Transverse colon (tissue), 4 donors: ENCODE measurements around the gene RILPL2. TPM values are rescaled to one million over a fixed set of nuclear protein-coding genes. Genes with fewer than 3 reads are reported as not detected.
"Not testable (repeated sequence)": the region's sequence is repeated elsewhere in the genome, so short reads cannot be mapped to it uniquely, and the experiment has no call there.

Source experiments
- DNase-seq: peaks from one replicate; pipeline ENCODE4 v3.0.0-alpha.2; 2019
- H3K27ac ChIP-seq, 4 donors: fragments of 200-600 bp; sonication (generic); 2 replicates each; pipeline ENCODE4 v1.5.1; 2016 to 2018; ENCODE audit warnings: inconsistent platforms in 4 of 4
- H3K27me3 ChIP-seq: fragments of 200-600 bp; sonication (generic); 2 replicates; pipeline ENCODE4 v1.5.1; 2017; ENCODE audit warnings: inconsistent platforms
- H3K36me3 ChIP-seq, 4 donors: fragments of 200-600 bp; sonication (generic); 2 replicates each; pipeline ENCODE4 v1.5.1; 2017 to 2019; ENCODE audit warnings: inconsistent platforms in 4 of 4
- H3K4me1 ChIP-seq, 4 donors: fragments of 200-600 bp; sonication (generic); 2 replicates each; pipeline ENCODE4 v1.5.1; 2017 to 2020; ENCODE audit warnings: inconsistent platforms in 4 of 4
- H3K4me3 ChIP-seq, 4 donors: fragments of 200-600 bp; sonication (generic); 1 replicate in 1 of 4; 2 replicates in 3 of 4; pipeline versions ENCODE4 v1.5.1 to v1.6.1; 2017 to 2019; ENCODE audit warnings: inconsistent platforms in 4 of 4
- H3K9me3 ChIP-seq, 2 donors: fragments of 200-600 bp; sonication (generic); 2 replicates each; pipeline ENCODE4 v1.5.1; 2017 to 2019; ENCODE audit warnings: inconsistent platforms in 2 of 2
- EP300 ChIP-seq: sonication (generic); formaldehyde crosslinking; IDR thresholded peaks from one replicate; pipeline ENCODE4 v1.6.1; 2017; ENCODE audit warnings: antibody characterized with exemption, low read depth
- POLR2A ChIP-seq: fragments of 450-650 bp; IDR thresholded peaks from one replicate; pipeline ENCODE4 v1.6.1; 2016; ENCODE audit warnings: antibody characterized with exemption, mild to moderate bottlenecking, moderate library complexity
- POLR2AphosphoS5 ChIP-seq, 3 donors: sonication (generic); formaldehyde crosslinking; IDR thresholded peaks; one replicate each; pipeline ENCODE4 v1.6.1; 2016; ENCODE audit warnings: antibody characterized with exemption in 3 of 3
- WGBS, 2 donors: methylation state at CpG; one replicate each; pipeline ENCODE4 v1.1.5; 2018; ENCODE audit warnings: low coverage in 1 of 2; 5-methylcytosine and 5-hydroxymethylcytosine counted together
- in situ Hi-C, 4 donors: fragments of 200-750 bp; cut with MboI; loops; one replicate each; pipeline versions ENCODE4 v1.15.0 to v1.15.1; 2017; ENCODE audit warnings: low sequenced_read_pairs in 3 of 4, low pct_ligation_motif_present in 1 of 4, low pct_unique_long_range_greater_than_20kb in 1 of 4
- intact Hi-C: fragments of 100-400 bp; cut with DNase I; formaldehyde crosslinking; loops from one replicate; pipeline ENCODE4 v1.15.1; 2023; ENCODE audit warnings: low total_unique reads
- total RNA-seq, 4 donors: library from RNA; depleted of rRNA; stranded (reverse); fragments of >200 nt; gene quantifications; one replicate each; pipeline ENCODE4 v1.1.0, GENCODE V29; 2016
- TF ChIP-seq, protein P1 (sequence below), 5 experiments: fragments of 200-600 bp in 3 of 5; fragments of 450-650 bp in 2 of 5; sonication (generic) in 3 of 5; IDR thresholded peaks; 1 replicate in 2 of 5; 2 replicates in 3 of 5; pipeline ENCODE4 v1.5.1; 2016 to 2017; ENCODE audit warnings: antibody characterized with exemption in 5 of 5, inconsistent platforms in 3 of 5, mild to moderate bottlenecking in 2 of 5, moderate library complexity in 1 of 5

Gene RILPL2
- total RNA-seq, 4 donors from 2014 or later, result 0.60 to 2.7 (median 1.4) TPM

DNA sequence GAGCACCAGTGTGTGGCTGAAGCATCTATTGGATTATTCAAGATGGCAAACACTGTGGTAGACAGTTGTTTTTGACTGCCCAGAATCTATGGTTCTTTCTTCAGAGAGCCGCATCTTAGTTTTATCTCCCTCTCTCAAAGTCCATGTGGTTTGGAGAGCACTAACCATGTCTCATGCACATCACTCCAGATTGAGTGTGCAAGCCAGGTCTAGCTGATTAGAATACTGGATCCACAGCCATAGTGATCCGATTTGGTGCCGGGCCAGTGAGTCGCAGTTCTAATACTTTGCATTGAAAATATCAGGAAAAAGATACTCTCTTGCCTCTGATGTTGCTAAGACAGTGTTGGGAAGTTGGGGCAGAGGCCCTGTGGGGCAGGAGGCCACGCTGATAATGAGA lies 67.3 kb downstream of the RILPL2 start:
- H3K27ac ChIP-seq, result no peak overlapping the region
- peaks cover 4 to 8% (median 5%) of the 10 kb centered on the region in 4 donors for H3K4me1 ChIP-seq
- in situ Hi-C loops (loop anchor here in 1 of 4 donors (10.0 kb wide), 1 partner anchor 104 kb away; no protein-coding TSS in a partner anchor), intact Hi-C loops (no loop called here)
- H3K36me3 ChIP-seq, result no peaks in the 10 kb centered on the region
- 90 to 95% methylated on average over 4 to 5 of the region's 5 CpGs for WGBS, 2 donors
- no peaks in the 10 kb centered on the region for H3K27me3 ChIP-seq
- TF ChIP-seq POLR2AphosphoS5 (IDR thresholded peaks at IDR 0.05) (no peak), EP300 (no peak), POLR2A (no peak)
- TF ChIP-seq, protein P1, sequence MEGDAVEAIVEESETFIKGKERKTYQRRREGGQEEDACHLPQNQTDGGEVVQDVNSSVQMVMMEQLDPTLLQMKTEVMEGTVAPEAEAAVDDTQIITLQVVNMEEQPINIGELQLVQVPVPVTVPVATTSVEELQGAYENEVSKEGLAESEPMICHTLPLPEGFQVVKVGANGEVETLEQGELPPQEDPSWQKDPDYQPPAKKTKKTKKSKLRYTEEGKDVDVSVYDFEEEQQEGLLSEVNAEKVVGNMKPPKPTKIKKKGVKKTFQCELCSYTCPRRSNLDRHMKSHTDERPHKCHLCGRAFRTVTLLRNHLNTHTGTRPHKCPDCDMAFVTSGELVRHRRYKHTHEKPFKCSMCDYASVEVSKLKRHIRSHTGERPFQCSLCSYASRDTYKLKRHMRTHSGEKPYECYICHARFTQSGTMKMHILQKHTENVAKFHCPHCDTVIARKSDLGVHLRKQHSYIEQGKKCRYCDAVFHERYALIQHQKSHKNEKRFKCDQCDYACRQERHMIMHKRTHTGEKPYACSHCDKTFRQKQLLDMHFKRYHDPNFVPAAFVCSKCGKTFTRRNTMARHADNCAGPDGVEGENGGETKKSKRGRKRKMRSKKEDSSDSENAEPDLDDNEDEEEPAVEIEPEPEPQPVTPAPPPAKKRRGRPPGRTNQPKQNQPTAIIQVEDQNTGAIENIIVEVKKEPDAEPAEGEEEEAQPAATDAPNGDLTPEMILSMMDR (IDR thresholded peaks at IDR 0.05), result no peak
- no peak overlapping the region for H3K4me3 ChIP-seq
- no peaks in the 10 kb centered on the region for H3K9me3 ChIP-seq
- DNase-seq, result no peak

DNA sequence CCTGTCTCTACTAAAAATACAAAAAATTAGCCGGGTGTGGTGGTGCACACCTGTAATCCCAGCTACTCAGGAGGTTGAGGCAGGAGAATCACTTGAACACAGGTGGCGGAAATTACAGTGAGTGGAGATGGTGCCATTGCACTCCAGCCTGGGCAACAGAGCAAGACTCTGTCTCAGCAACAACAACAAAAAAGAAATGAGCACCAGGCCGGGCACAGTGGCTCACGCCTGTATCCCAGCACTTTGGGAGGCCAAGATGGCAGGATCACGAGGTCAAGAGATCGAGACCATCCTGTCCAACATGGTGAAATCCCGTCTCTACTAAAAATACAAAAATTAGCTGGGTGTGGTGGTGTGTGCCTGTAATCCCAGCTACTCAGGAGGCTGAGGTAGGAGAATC lies 68.1 kb downstream of the RILPL2 start:
- in situ Hi-C loops, result loop anchor here in 1 of 4 donors (10.0 kb wide), 1 partner anchor 104 kb away; no protein-coding TSS in a partner anchor
- H3K9me3 ChIP-seq, H3K4me3 ChIP-seq, H3K36me3 ChIP-seq, intact Hi-C loops, H3K27ac ChIP-seq, DNase-seq, H3K4me1 ChIP-seq, H3K27me3 ChIP-seq: not testable (repeated sequence)
- WGBS, 2 donors, result 96 to 98% methylated on average over 6 to 7 of the region's 7 CpGs

DNA sequence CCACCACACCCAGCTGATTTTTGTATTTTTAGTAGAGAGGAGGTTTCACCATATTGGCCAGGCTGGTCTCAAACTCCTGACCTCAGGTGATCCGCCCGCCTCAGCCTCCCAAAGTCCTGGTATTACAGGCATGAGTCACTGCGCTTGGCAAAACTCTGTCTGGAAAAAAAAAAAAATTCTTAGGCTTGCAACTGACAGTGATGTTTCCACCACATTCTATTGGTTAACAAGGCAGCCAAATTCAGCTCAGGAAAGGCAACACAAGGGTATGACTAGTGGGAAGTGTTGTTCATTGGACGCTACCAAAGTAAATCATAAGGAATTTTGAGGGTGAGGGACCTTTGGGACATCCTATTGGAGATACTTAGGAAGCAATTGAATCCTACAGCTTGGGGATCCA lies 69.0 kb downstream of the RILPL2 start:
- no peak for DNase-seq
- peak overlapping the region in 2 of 4 donors; percentile 2 to 23 for H3K27ac ChIP-seq
- intact Hi-C loops, result no loop called here
- H3K27me3 ChIP-seq, result no peaks in the 10 kb centered on the region
- in situ Hi-C loops, result loop anchor here in 1 of 4 donors (10.0 kb wide), 1 partner anchor 103 kb away; no protein-coding TSS in a partner anchor
- 93 to 100% methylated on average over 2 to 4 of the region's 4 CpGs for WGBS, 2 donors
- no peaks in the 10 kb centered on the region for H3K9me3 ChIP-seq
- peaks cover 4 to 17% (median 11%) of the 10 kb centered on the region in 4 donors for H3K4me1 ChIP-seq
- H3K36me3 ChIP-seq, result no peaks in the 10 kb centered on the region
- no peak overlapping the region for H3K4me3 ChIP-seq
- TF ChIP-seq, protein P1 (IDR thresholded peaks at IDR 0.05), result no peak
- no peak for TF ChIP-seq POLR2A
- no peak for TF ChIP-seq POLR2AphosphoS5 (IDR thresholded peaks at IDR 0.05)
- no peak for TF ChIP-seq EP300

Other genes with a start within 250 kb of the RILPL2 start
- 10 to 100 TPM; 15.6 to 90.9 (median 40.7) TPM for gene MPHOSPH9, start 203.5 kb downstream of the RILPL2 start, total RNA-seq
- 10 to 100 TPM in 2 of 4 donors, 1 to 10 TPM in 2; 3.6 to 19.2 (median 9.7) TPM for gene MTRFR, start 203.2 kb downstream of the RILPL2 start, total RNA-seq
- gene CDK2AP1, start 164.8 kb downstream of the RILPL2 start, total RNA-seq, result 10 to 100 TPM; 14.2 to 60.5 (median 45.6) TPM
- gene SBNO1, start 71.8 kb downstream of the RILPL2 start, total RNA-seq, result 10 to 100 TPM; 14.6 to 26.9 (median 23.8) TPM
- gene KMT5A, start 52.6 kb downstream of the RILPL2 start, total RNA-seq, result 10 to 100 TPM; 32.9 to 43.8 (median 34.4) TPM
- gene SNRNP35, start 21.5 kb upstream of the RILPL2 start, total RNA-seq, result 10 to 100 TPM in 3 of 4 donors, 1 to 10 TPM in 1; 8.6 to 30.0 (median 25.7) TPM
- gene RILPL1, start 97.0 kb upstream of the RILPL2 start, total RNA-seq, result 1 to 10 TPM; 1.6 to 6.7 (median 5.0) TPM
- 100 to 1,000 TPM in 2 of 4 donors, 10 to 100 TPM in 2; 62.9 to 138 (median 96.6) TPM for gene TMED2, start 147.9 kb upstream of the RILPL2 start, total RNA-seq
- 10 to 100 TPM; 14.2 to 35.2 (median 25.1) TPM for gene DDX55, start 165.4 kb upstream of the RILPL2 start, total RNA-seq
- 100 to 1,000 TPM in 2 of 4 donors, 10 to 100 TPM in 2; 46.0 to 121 (median 92.3) TPM for gene EIF2B1, start 197.0 kb upstream of the RILPL2 start, total RNA-seq
- gene GTF2H3, start 197.1 kb upstream of the RILPL2 start, total RNA-seq, result 10 to 100 TPM in 3 of 4 donors, 1 to 10 TPM in 1; 2.6 to 14.3 (median 11.6) TPM
- 1 to 10 TPM in 3 of 4 donors, under 1 TPM in 1; 1.00 to 6.3 (median 5.1) TPM for gene TCTN2, start 234.4 kb upstream of the RILPL2 start, total RNA-seq